Measurements from ENCODE around the gene FADS1.

The FADS1 gene

DNA sequence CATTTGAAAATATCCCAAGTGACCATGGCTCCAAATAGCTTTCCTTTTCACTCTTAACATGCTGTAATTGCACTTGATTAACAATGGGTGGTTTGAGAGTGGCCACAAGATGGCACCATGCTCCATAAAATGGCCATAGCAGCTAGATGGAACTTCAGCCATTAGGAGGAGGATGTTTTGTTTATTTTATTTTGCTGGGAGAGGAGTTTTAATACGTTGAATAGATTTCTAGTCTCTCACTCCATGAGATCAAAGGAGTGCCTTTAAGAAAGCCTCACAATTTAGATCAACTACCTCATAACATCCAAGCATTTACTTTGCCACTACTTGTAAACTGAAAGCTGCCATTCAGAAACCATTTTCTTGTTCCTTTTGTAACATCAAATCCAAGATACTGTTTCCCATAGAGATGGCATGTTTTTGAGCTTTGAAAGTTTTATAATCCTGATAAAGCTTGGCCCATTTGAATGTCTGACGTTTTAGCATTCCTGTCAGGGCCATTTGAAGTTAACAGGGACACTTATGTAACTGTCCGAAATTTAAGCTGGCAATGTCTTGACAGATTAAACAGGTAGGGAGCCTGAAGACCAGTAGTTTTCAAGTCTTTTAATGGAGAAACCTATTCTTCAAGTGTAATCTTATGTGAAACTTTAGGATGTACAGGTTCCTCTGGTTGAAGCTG, 19.4 kb downstream of the FADS1 start:
- DNase-seq (ENCODE audit: low read depth in 1 of 2, low spot score in 1 of 2) = peak; percentile 37 to 40

DNA sequence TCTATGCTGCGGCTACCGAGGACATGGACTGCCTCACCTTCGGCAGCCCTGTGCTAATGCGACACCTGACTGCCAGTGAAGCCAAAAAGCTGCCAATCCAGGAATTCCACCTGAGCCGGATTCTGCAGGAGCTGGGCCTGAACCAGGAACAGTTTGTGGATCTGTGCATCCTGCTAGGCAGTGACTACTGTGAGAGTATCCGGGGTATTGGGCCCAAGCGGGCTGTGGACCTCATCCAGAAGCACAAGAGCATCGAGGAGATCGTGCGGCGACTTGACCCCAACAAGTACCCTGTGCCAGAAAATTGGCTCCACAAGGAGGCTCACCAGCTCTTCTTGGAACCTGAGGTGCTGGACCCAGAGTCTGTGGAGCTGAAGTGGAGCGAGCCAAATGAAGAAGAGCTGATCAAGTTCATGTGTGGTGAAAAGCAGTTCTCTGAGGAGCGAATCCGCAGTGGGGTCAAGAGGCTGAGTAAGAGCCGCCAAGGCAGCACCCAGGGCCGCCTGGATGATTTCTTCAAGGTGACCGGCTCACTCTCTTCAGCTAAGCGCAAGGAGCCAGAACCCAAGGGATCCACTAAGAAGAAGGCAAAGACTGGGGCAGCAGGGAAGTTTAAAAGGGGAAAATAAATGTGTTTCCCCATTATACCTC, 20.8 kb downstream of the FADS1 start:
- no peak for DNase-seq (ENCODE audit: low read depth in 1 of 2, low spot score in 1 of 2)

DNA sequence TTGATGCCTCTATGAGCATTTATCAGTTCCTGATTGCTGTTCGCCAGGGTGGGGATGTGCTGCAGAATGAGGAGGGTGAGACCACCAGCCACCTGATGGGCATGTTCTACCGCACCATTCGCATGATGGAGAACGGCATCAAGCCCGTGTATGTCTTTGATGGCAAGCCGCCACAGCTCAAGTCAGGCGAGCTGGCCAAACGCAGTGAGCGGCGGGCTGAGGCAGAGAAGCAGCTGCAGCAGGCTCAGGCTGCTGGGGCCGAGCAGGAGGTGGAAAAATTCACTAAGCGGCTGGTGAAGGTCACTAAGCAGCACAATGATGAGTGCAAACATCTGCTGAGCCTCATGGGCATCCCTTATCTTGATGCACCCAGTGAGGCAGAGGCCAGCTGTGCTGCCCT, 21.3 kb downstream of the FADS1 start:
- no peak for DNase-seq (ENCODE audit: low read depth in 1 of 2, low spot score in 1 of 2)

DNA sequence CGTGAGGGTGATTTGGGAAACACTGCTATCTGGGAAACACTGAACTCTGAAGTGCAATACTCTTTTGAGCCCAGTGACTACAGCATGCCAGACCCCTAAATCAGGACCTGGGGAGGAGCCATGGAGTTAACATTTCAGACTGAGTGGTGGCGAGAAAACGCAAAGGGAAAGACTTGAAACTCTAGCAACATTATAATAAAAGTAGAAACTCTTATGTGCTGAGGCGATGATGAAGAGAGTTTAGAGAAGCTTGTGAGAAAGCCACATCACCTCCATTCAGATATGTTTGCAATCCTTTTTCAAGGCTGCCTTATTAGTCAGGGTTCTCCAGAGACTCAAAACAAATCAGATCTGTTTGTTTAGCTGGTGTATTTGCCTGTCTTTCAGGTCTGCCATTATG, 22.2 kb downstream of the FADS1 start:
- no peak for DNase-seq (ENCODE audit: low read depth in 1 of 2, low spot score in 1 of 2)

DNA sequence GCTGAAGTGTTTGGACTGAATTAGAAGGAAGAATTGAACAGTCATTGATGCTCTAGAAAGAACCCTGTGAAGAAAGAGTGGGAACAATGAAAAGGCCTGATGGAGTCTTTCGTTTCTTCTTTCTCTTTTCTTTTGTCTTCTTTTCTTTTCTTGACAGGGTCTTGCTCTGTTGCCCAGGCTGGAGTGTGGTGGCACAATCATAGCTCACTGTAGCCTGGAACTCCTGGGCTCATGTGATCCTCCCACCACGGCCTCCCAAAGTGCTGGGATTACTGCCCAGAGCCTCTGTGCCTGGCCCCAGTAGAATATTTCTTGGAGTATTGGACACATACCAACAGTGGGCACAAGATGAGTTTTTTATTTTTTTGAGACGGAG, 23.0 kb downstream of the FADS1 start:
- no peak for DNase-seq (ENCODE audit: low read depth in 1 of 2, low spot score in 1 of 2)

DNA sequence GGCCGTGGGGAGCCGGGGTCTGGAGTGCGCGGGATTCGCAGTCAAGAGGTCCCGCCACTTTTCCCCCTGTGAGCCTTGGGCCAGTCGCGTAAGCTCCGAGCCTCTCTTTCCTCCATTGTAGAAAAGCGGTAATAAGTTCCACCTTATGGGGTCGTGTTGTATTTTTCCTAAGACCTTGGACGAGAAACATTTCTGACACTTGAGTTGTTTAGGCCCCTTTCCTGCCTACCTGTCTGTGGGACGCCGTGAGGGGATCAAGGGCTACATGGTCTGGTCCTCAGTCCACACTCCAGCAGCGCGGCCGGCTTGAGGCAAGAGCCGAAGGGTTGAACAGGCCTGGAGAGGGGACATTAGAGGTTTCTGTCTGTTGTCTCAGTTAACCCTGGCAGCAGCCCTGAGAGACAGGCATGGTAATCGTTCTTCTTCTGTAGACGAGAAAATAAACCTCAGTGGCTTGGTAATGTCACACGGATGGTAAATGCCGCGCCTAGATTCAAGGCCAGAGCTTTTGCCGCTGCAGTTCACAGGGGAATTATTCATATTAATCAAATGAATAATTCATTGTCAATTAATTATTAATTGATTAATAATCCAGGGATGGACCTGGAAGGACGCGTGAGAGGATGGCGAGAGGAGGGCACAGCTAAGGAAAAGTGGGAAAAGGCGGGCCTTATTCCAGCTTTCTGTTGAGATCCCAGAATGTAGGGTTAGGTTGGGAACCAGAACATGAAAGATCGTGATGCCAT, 23.5 kb downstream of the FADS1 start:
- DNase-seq (ENCODE audit: low read depth in 1 of 2, low spot score in 1 of 2) = no peak

DNA sequence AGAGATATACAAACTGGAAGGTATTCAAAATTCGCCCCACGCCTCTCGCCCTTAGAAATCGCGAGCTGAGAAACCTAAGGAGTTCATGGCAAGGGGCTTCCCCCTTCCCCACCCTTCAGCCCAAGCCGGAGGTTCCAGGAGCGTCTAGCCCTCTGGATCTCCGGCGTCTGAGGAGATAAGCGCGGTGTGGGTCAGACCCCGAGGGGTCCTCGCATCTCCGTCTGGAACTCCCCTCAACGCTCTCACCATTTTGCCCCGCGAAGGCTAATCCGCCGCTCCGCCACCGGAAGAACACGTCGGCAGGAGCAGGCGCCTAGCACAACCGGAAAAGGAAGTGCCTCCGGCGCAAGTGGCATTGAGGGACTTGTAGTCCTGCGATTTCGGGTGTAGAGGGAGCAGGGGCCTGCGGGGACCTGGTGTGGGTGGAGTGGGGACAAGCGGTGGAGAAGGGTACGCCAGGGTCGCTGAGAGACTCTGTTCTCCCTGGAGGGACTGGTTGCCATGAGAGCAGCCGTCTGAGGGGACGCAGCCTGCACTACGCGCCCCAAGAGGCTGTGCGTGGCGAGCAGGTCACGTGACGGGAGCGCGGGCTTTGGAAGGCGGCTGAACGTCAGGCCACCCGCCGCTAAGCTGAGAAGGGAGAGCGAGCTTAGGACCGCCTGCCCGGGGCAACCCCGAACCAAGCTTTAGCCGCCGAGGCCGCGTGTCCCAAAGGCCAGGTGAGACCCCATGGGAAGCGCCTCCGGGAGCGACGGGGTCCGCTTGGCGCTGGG, 24.3 kb downstream of the FADS1 start, which contains the start of the genes FEN1 and TMEM258:
TSS of gene FEN1 (plus strand) at position 602 of the 773 bp plus-strand sequence. CDS start 2,451 bp downstream, outside the sequence.
TSS of gene TMEM258 (minus strand) at position 290 of the 773 bp plus-strand sequence. CDS start at position 249, 41 bp downstream.
- peak; percentile 65 to 78 for DNase-seq (ENCODE audit: low read depth in 1 of 2, low spot score in 1 of 2)

DNA sequence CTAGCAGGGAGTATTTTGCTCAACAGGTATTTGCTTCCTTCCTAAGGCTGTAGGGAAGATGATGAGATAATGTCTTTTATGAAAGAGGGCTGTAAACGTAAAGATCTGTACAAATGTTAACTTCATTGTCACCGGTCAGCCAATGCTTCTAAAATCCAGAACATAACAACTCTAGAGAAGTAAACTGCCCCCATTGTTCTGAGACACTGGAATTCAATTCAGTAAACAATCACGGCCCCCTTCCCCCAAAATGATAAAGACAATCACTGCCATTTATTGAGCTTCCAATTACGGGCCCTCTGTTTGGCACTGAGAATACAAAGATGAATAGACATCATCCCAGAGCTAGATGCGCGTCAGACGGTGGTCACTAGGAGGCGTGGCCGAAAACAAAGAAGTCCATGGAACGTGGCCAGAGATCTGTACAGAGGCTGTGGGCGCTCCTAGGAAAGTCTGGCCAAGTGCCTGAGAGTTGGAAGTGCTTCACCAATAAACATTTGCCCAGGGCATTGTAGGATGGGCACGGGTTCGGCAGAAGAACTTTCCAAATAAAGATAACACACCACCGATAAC, 25.0 kb downstream of the FADS1 start:
- no peak for DNase-seq (ENCODE audit: low read depth in 1 of 2, low spot score in 1 of 2)

DNA sequence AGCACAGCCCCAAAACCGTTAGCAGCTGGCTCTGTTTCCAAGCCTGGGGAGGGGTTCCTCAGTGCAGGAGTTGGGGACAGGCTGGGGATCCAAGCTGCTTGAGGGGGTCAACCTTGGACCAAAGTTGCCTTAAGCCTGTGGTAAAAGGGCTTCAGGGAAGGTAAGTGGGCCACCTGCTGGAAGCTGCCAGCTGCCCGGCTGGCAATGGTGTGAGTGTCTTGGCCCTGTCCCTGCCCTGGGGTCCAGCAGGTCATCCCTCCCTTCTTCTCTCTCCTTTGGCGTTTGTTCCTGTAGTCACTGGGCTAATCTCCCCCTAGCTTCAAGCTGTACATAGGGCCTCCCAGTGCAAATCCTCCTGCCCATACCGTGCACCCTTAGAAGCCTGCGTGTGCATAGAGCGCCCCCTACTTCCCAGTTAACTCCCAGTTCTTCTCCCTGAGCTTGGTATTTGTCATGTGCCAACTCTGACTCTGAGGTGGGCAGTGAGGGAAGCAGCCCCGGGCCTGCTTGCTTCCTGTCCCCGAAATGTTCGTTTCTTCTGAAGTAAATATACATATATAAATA, 28.8 kb downstream of the FADS1 start:
- no peak for DNase-seq (ENCODE audit: low read depth in 1 of 2, low spot score in 1 of 2)

DNA sequence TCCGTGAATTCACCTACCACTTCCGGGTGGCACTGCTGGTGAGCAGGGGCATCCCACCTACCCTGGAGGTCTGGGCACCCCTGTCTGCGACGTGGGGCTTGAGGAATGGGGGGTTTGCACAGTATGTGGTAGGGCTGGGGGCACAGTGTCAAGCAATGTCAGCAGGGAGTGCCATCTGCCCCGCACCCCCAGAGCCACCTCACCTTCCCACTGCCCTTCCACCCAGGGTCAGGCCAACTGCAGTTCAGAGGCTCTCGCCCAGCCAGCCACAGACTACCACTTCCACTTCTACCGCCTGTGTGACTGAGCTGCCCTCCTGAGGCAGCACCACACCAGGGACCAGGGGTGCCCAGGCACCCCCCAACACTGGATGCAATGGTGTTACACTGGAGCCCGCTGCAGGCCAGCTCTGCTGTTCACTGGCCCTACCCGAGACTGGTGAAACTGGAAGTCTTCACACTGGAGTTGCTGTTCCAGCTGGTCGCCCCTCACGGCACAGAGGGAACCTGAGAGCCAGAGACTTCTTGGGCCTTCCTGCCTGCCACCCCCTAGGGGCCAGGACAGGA, 30.9 kb downstream of the FADS1 start:
- no peak for DNase-seq (ENCODE audit: low read depth in 1 of 2, low spot score in 1 of 2)

DNA sequence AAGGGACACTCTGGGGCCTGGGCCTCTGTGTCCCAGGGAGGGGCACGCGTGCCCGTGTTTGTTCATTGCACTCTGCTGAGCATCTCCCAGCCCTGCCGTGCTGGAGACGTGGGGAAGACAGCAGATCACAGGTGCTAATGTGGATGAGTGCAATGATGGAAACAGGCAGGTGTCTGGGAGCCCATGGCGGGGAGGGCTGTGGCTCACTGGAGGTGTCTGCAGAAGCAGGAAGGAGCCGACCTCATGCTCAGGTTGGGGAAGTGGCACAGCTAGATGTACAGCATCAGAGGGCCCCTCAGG, 32.3 kb downstream of the FADS1 start:
- DNase-seq (ENCODE audit: low read depth in 1 of 2, low spot score in 1 of 2) = no peak

DNA sequence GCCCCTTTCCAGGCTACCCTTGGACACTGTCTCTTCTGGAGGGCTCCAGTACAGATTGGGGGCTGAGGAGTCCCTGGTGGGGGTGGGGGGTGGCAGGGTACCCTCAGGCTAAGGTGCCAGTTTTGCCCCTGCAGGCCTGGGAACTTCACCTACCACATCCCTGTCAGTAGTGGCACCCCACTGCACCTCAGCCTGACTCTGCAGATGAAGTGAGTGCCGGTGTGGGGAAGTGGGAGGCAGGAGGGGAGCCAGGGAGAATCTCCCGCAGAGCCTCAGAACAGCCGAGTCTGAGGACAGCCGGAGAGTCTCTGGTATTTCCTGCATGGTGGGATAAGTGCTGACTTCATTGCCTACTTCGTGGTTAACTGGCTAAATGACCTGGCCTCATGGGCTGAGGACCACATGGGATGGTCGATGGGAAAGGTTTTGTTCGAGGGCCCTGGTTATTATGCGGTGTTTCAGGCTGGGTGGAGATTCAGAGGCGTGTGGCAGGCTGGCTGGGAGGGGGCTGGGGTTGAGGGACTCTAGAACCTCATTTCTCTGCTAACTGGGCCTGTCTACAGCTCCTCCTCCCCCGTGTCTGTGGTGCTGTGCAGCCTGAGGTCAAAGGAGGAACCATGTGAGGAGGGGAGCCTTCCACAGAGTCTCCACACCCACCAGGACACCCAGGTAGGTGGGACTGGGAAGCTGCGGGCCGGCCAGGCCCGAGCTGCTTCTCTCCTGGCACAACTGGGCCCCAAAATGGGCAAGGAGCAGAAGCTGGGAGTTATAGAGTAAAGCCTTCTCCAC, 32.9 kb downstream of the FADS1 start:
- DNase-seq (ENCODE audit: low read depth in 1 of 2, low spot score in 1 of 2) = no peak

DNA sequence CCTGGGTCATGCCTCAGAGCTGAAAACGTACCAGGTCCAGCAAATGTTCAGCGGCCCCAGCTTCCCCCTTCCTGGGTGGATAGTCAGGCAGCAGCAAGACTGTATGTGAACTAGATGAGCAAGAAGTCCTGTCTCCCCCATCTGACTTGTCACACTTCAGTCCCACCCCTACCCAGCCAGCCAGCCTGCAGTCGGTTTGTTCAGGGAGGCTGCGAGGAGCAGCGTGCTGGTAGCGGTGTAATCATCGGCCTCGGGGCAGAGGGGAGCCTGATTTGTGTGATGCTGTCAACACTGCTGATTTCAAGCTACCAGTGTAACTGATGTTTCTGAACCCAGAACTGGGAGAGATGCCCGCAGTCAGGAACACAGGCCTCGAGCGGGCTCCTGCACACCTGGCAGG, 34.0 kb downstream of the FADS1 start:
- no peak for DNase-seq (ENCODE audit: low read depth in 1 of 2, low spot score in 1 of 2)

DNA sequence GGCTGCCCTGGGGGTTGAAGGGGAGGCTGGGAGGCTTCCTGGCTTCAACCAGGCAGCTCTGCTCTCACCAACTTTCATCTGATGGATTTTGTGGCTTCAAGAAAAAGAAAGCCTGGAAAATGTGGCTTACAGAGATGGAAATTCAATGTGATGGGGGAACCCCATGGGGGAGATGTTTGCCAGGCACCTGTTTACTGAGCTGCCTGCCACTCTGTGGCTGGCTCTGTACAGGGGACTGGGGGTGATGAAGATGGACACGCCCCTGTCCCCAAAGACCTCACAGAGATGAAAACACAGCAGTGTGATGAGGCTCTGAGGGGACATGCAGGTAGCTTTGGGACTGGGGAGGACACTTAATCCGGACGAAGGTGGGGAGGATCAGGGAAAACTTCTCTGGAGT, 34.5 kb downstream of the FADS1 start:
- no peak for DNase-seq (ENCODE audit: low read depth in 1 of 2, low spot score in 1 of 2)

DNA sequence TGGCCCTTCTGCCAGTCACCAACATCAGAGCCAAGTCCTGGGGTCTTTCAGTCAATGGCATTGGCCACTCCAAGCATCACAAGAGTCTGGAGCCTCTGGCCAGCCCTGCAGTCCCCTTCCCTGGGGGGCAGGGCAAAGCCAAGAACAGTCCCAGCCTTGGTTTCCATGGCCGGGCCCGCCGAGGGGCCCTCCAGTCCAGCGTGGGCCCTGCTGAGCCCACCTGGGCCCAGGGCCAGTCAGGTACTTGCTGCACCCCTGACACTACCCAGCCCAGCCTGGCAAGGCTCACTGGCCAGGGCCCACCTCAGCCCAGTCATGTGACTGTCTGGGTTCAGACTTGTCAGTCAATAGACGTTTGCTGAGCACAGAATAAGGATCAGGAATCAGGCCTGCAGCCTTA, 35.2 kb downstream of the FADS1 start:
- no peak for DNase-seq (ENCODE audit: low read depth in 1 of 2, low spot score in 1 of 2)

DNA sequence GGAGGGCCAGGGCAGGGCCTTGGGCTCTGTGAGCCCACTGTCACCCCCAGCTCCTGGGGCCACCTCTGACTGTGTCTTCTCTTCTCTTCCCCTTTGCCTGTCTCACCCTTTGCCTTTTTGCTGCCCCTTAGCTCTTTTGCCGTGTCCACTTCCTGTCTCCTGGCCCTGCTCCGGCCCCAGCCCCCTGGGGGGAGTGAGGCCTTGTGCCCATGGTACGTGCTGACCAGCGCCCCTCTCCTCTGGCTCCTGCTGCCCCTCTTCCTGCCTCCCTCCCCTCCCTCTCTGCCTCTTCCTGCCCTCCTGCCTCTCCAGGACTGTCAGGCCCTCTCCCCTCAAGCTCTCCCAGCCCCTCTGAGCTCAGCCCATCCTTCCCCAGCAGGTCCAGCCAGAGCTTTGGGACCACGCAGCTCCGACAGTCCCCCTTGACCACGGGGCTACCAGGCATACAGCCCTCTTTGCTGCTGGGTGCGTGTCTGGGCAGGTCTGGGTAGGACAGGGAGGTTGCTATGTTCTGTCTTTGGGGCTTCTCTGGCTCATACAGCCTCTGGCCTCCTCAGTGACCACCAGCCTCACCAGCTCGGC, 36.1 kb downstream of the FADS1 start:
- no peak for DNase-seq (ENCODE audit: low read depth in 1 of 2, low spot score in 1 of 2)

DNA sequence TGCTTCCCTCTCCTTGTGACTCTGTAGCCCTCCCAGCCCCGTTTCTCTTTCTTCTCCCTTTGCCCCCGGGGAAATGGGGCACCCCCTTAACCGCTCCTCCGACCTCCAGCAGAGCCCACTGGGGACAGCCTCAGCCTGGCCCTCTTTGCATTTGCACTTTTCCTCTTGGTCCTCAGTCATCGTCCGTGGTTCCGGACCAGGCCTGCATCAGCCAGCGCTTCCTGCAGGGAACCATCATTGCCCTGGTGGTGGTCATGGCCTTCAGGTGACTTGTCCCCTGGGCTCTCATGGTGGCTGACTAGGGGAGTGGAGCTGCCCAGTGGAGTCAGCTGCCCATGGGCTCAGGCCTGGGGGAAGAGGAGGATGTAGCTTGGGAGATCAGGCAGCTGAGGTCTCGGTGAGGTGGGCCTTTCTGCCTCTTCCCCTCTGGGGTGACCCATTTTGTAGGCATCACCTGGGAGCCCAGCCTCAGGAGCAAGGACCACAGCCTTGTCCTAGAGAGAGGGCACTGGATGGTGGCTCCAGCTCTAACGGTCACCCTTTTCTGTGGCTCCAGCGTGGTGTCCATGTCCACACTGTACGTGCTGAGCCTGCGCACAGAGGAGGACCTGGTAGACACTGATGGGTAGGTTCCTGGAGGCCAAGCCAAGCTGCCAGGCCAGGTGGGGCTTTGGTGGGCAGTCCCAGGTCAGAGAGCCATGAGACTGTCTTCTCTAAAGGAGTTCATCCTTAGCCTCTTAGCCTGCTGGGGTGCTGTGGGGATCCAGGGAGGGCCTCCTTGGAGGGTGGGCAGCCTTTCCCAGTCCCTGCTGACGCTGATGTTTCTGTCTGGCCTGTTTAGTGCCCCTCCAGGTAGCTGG, 36.9 kb downstream of the FADS1 start:
- DNase-seq (ENCODE audit: low read depth in 1 of 2, low spot score in 1 of 2) = no peak

DNA sequence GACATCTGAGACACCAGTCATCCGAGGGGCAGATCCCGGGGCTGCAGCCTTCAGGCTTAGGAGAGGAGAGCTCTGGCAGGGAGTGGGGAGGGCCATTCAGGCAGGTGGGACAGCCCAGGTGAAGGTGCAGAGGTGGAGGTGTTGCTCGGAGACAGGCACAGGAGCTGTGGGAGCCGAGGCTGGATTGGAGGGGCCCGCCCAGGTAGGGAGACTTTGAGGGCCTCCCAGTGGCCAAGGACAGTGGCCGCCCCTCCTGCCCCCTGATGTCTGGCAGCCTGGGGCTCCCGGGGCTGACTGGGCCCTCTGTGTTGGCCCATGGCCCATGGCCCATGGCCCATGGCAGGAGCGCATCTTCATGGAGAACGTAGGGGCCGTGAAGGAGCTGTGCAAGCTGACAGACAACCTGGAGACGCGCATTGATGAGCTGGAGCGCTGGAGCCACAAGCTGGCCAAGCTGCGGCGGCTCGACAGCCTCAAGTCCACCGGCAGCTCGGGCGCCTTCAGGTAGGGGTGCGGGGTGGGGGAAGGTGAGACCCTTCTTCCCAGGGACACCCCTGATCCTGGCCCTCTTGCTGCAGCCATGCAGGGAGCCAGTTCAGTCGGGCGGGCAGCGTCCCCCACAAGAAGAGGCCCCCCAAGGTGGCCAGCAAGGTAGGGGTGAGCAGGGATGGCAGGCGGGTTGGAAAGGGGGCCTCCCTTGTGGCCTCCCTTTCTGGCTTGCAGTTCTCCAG, 37.7 kb downstream of the FADS1 start:
- no peak for DNase-seq (ENCODE audit: low read depth in 1 of 2, low spot score in 1 of 2)
